Heart left ventricle (tissue), 13 donors: Measurements from ENCODE around the gene RDX.

Experiments used
- CTCF ChIP-seq, 12 donors: fragments of 200-600 bp; sonication (generic) in 4 of 12; IDR thresholded peaks; one replicate each; pipeline versions ENCODE4 v1.5.0 to v1.8.0; 2018 to 2022; ENCODE audit warnings: antibody characterized with exemption in 12 of 12, mild to moderate bottlenecking in 5 of 12
- POLR2A ChIP-seq, 2 donors: fragments of 450-650 bp; IDR thresholded peaks; one replicate each; pipeline ENCODE4 v1.6.1; 2017; ENCODE audit warnings: antibody characterized with exemption in 2 of 2, mild to moderate bottlenecking in 2 of 2, moderate library complexity in 2 of 2
- donor health status: ischemic (EF 13 %, LVEDD 7.1; RV severe dilation, severe dysfunction).
- donor health status: DM: no; HTN: yes; CAD: no.
- donor health status: DM: no; HTN: no; CAD: no.
- donor health status: ischemic (EF 25% LVEDD 6.9; RV normal size, moderate dysfunction).
- donor health status: ischemic (EF 25% LVEDD 5.7; RV mildly dilated, moderate dysfunction).
- donor health status: ischemic (EF 35%, LVEDD 5.7; RV mildly dilated, moderate dysfunction).
- donor health status: nonischemic (EF 11% LVEDD 7.7; RV severe dilation, severe dysfunction).
- donor health status: DM: yes; HTN: yes; CAD: no.
- donor health status: PGD.
- donor health status: ischemic (EF 29% LVEDD 5.4; RV normal size, mild dysfunction).
- donor health status: nonischemic (EF 23%, LVEDD 6.1; RV moderate dilation, normal function).

GRCh38 chr11:110345743-110346142 is 49.3 kb upstream of the RDX start:
- TF ChIP-seq CTCF (IDR thresholded peaks at IDR 0.05), result no peak
- TF ChIP-seq POLR2A (IDR thresholded peaks at IDR 0.05), result no peak
